Kidney (tissue), 14 donors: ENCODE measurements around the gene NAA50. TPM values are rescaled to one million over a fixed set of nuclear protein-coding genes. Genes with fewer than 3 reads are reported as not detected.

ENCODE experiments used
- DNase-seq, 5 donors: peaks; one replicate each; pipeline ENCODE4 v3.0.0-alpha.2; 2013 to 2020
- FAIRE-seq: peaks from 2 replicates; lab custom pipeline; 2012; peaks lifted over from hg19 to GRCh38; lab: Jason Lieb, UNC
- H3K27ac ChIP-seq, 2 donors: one replicate each; pipeline ENCODE4 v1.7.0; 2013; ENCODE audit warnings: low read depth in 2 of 2, low read length in 2 of 2, inconsistent platforms in 1 of 2
- H3K27me3 ChIP-seq: one replicate; pipeline ENCODE4 v1.7.1; 2013; ENCODE audit warnings: low read length, inconsistent platforms; ENCODE audit not compliant: control insufficient read depth, insufficient read depth
- H3K36me3 ChIP-seq, 3 donors: one replicate each; pipeline versions ENCODE4 v1.7.0 to v1.7.1; 2013; ENCODE audit warnings: low read length in 3 of 3, control low read depth in 1 of 3, inconsistent platforms in 1 of 3; ENCODE audit not compliant: insufficient read depth in 3 of 3, control insufficient read depth in 2 of 3
- H3K4me1 ChIP-seq, 3 donors: one replicate each; pipeline versions ENCODE4 v1.7.0 to v1.7.1; 2013; ENCODE audit warnings: low read length in 3 of 3, inconsistent platforms in 1 of 3, low read depth in 1 of 3; ENCODE audit not compliant: control insufficient read depth in 2 of 3, insufficient read depth in 2 of 3
- H3K4me3 ChIP-seq, 3 donors: one replicate each; pipeline versions ENCODE4 v1.7.0 to v1.8.1; 2013; ENCODE audit warnings: low read length in 3 of 3, control low read depth in 1 of 3, inconsistent platforms in 1 of 3
- H3K9ac ChIP-seq, 3 donors: one replicate each; pipeline versions ENCODE4 v1.7.0 to v1.7.1; 2013; ENCODE audit warnings: low read length in 3 of 3, control low read depth in 1 of 3, inconsistent platforms in 1 of 3
- H3K9me3 ChIP-seq, 3 donors: one replicate each; pipeline versions ENCODE4 v1.7.0 to v1.7.1; 2013; ENCODE audit warnings: low read length in 3 of 3, control low read depth in 1 of 3, inconsistent platforms in 1 of 3; ENCODE audit not compliant: control insufficient read depth in 2 of 3, insufficient read depth in 1 of 3
- intact Hi-C: fragments of 100-400 bp; cut with DNase I; formaldehyde crosslinking; loops from one replicate; pipeline ENCODE4 v1.11.1; 2022
- polyA plus RNA-seq: library from polyadenylated mRNA; stranded (reverse); fragments of 350-450 nt; fragmentation: Illumina TruSeq; extraction: RNeasy Lipid Tissue Mini Kit (QIAGEN cat#74804); gene quantifications from one replicate; pipeline ENCODE4 v1.2.3, GENCODE V29; 2014; ENCODE audit warnings: low read depth, low replicate concordance; ENCODE audit not compliant: insufficient read depth
- total RNA-seq: library from RNA; stranded (reverse); fragmentation: NEBNext Ultra II Directional; extraction: Animal tissue kit (Norgen Biotek cat#: 25700); gene quantifications from one replicate; pipeline ENCODE4 v1.2.1, GENCODE V29; 2021
- TF ChIP-seq, protein P1 (sequence below): IDR thresholded peaks from 3 replicates; pipeline ENCODE4 v1.5.1; 2012; ENCODE audit warnings: mild to moderate bottlenecking, moderate library complexity, borderline replicate concordance; ENCODE audit not compliant: insufficient read depth; ENCODE audit errors: extremely low read depth
- donor health status: control.
- donor health status: control.
- donor health status: control.
- donor health status: control.
- donor health status: control.
- donor health status: DM: yes; HTN: yes; CAD: no.
- donor health status: Normal renal cell carcinoma (clear cell type).

The NAA50 gene
- total and polyA plus RNA-seq, 2 donors from 2014 or later: 45.4 to 101 TPM

DNA sequence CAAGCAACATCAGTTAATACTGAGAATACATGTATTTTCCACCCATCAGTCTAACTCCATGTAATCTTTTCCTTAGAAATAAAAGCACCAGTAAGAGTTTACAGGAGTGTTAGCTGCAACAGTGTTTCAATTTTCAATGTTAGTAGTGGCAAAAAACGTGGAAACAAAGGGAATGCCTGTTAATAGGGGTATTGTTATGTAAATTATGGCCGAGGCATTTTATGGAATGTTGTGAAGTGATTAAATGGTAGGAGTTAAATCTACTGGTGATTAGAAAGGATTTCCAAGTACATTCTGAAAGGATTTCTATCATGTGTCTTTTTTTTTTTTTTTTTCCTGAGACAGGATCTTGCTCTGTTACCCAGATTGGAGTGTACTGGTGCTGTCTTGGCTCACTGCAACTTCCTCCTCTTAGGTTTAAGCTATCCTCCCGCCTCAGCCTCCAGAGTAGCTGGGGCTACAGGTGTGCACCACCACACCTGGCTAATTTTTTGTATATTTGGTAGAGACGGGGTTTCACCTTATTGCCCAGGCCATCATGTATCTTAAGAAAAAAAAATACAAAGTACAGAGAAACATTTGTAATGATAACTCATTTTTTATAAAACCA, 7.4 kb upstream of the NAA50 start:
- DNase-seq (no peak), FAIRE-seq (no peak)
- TF ChIP-seq, protein P1, sequence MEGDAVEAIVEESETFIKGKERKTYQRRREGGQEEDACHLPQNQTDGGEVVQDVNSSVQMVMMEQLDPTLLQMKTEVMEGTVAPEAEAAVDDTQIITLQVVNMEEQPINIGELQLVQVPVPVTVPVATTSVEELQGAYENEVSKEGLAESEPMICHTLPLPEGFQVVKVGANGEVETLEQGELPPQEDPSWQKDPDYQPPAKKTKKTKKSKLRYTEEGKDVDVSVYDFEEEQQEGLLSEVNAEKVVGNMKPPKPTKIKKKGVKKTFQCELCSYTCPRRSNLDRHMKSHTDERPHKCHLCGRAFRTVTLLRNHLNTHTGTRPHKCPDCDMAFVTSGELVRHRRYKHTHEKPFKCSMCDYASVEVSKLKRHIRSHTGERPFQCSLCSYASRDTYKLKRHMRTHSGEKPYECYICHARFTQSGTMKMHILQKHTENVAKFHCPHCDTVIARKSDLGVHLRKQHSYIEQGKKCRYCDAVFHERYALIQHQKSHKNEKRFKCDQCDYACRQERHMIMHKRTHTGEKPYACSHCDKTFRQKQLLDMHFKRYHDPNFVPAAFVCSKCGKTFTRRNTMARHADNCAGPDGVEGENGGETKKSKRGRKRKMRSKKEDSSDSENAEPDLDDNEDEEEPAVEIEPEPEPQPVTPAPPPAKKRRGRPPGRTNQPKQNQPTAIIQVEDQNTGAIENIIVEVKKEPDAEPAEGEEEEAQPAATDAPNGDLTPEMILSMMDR: no peak
- Histone ChIP-seq H3K27ac (no peak overlapping the region), H3K36me3 (no peaks in the 10 kb centered on the region), H3K4me3 (no peak overlapping the region), H3K27me3 (no peaks in the 10 kb centered on the region), H3K9ac (no peak overlapping the region), H3K9me3 (peaks cover 0 to 3% (median 0%) of the 10 kb centered on the region in 3 donors), H3K4me1 (peaks cover 0 to 20% (median 6%) of the 10 kb centered on the region in 3 donors)
- intact Hi-C loops: no loop called here

DNA sequence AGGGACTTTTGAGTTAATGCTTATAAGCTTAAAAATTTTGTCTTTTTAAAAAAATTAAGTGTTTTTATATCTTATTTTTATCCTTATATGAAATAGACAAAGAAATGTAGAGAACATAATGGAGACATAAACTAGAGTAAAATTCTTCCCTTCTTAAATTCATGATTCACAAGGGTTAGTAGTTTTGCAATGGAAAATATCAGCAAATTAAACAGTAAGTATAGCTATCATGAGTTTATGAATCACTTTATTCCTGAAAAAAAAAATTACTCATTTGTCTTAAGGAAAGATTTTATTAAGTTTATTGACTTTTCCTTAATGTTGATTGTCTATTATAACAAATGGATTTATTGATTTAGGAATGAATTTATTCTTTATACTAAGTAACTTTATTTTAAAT, 5.1 kb upstream of the NAA50 start:
- Histone ChIP-seq H3K9me3 (no peaks in the 10 kb centered on the region), H3K36me3 (no peaks in the 10 kb centered on the region), H3K4me1 (peaks cover 0 to 14% (median 13%) of the 10 kb centered on the region in 3 donors), H3K9ac (no peak overlapping the region), H3K27me3 (no peaks in the 10 kb centered on the region), H3K27ac (no peak overlapping the region), H3K4me3 (no peak overlapping the region)
- FAIRE-seq (peak; percentile 83), DNase-seq (no peak)
- intact Hi-C loops: no loop called here
- TF ChIP-seq, protein P1: no peak

DNA sequence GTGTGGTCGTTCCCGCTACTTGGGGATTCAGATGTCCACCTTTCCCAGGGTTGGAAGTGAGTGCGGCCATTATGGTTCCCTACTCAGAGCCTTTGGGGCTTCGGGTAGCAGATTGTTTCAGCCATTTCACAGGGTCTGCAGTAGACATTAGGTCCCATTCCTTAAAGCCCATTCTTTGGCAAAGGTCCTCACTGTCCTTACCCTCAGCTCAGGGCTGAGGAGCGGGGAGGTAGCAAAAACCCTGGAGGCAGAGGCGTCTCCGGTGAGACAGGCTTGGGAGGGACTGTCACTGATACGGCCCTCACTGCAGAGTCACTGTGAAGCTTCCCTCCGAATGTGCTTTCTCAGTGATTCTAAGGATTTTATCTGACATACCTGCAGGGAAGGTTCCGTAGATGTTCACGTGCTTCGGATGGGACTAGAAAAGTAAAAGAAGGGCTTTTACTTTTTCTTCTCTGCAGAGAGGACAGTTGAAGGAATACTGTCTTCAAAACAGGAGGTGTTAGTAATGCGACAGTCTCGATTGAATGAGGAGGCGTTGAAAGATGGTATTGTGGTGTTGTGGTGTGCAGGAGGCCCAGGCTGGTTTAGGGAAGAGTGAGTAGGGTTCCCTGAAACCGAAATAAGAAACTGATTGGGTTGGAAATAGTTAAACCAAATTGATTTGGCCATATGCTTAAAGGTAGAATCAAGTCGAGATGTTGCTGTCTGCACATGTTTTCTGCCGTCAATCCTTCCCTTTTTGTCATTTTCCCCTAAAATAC, 1.4 kb upstream of the NAA50 start:
- Histone ChIP-seq H3K36me3 (no peaks in the 10 kb centered on the region), H3K27me3 (no peaks in the 10 kb centered on the region), H3K4me3 (peak overlapping the region; percentile 96 to 99 (median 99)), H3K9ac (peak overlapping the region; percentile 84 to 99 (median 96)), H3K4me1 (peaks cover 0 to 18% (median 9%) of the 10 kb centered on the region in 3 donors), H3K27ac (peak overlapping the region; percentile 92 to 100), H3K9me3 (no peaks in the 10 kb centered on the region)
- TF ChIP-seq, protein P1: no peak
- FAIRE-seq (no peak), DNase-seq (peak in 2 of 5 donors; percentile 57 to 72)
- intact Hi-C loops: no loop called here
